IMR-90 (cell line): ENCODE measurements around the gene TUBB2B. TPM values are rescaled to one million over a fixed set of nuclear protein-coding genes. Genes with fewer than 3 reads are reported as not detected.

ENCODE experiments used
- ATAC-seq: fragments of 200-7000 bp; cut with Tn5 transposase; 2 replicates; pipeline ENCODE4 v1.9.1; 2020; ENCODE audit warnings: low read depth, mild to moderate bottlenecking, moderate library complexity
- BruUV-seq: library from RNA; stranded (reverse); fragments of 400-500 nt; replicated peaks from 2 replicates; lab custom pipeline; 2021; lab: Mats Ljungman, UMichigan
- CTCF ChIA-PET: fragments of 300-600 bp; formaldehyde crosslinking; extraction: SDS; loops from one replicate; lab custom pipeline; 2021; ENCODE audit warnings: antibody characterized with exemption; lab: Yijun Ruan, JAX
- POLR2A ChIA-PET: fragments of 300-600 bp; sonication (Branson Sonifier 250); formaldehyde crosslinking; loops from one replicate; lab custom pipeline; 2022; ENCODE audit warnings: antibody characterized with exemption; ENCODE audit not compliant: unreplicated experiment; lab: Charles Lee
- DNase-seq: peaks from one replicate; pipeline ENCODE4 v3.0.0; 2013
- H2AFZ ChIP-seq: replicated peaks from 2 replicates; pipeline ENCODE3; 2013; ENCODE audit warnings: low read length, mild to moderate bottlenecking; ENCODE audit not compliant: poor library complexity
- H2AK5ac ChIP-seq: 2 replicates; pipeline ENCODE4 v1.6.1; 2013; ENCODE audit warnings: low read depth, low read length, inconsistent platforms
- H2AK9ac ChIP-seq: replicated peaks from 2 replicates; pipeline ENCODE3; 2013; ENCODE audit warnings: mild to moderate bottlenecking, low read depth, low read length, moderate library complexity; ENCODE audit not compliant: poor library complexity
- H2BK120ac ChIP-seq: 2 replicates; pipeline ENCODE4 v1.6.1; 2013; ENCODE audit warnings: low read depth, low read length, inconsistent platforms
- H2BK15ac ChIP-seq: 3 replicates; pipeline ENCODE4 v1.6.1; 2013; ENCODE audit warnings: low read depth, low read length, inconsistent platforms
- H2BK20ac ChIP-seq: 2 replicates; pipeline ENCODE4 v1.6.1; 2013; ENCODE audit warnings: low read depth, mild to moderate bottlenecking, inconsistent platforms, low read length, moderate library complexity
- H2BK5ac ChIP-seq: 2 replicates; pipeline ENCODE4 v1.6.1; 2013; ENCODE audit warnings: mild to moderate bottlenecking, low read depth, low read length, inconsistent platforms; ENCODE audit not compliant: poor library complexity, severe bottlenecking
- H3K14ac ChIP-seq: replicated peaks from 2 replicates; pipeline ENCODE4 v1.6.1; 2013; ENCODE audit warnings: low read depth, low read length, inconsistent platforms
- H3K18ac ChIP-seq: 2 replicates; pipeline ENCODE4 v1.6.1; 2013; ENCODE audit warnings: low read depth, low read length, control low read depth
- H3K23ac ChIP-seq: 2 replicates; pipeline ENCODE4 v1.6.1; 2013; ENCODE audit warnings: low read depth, low read length, inconsistent platforms
- H3K27ac ChIP-seq: 2 replicates; pipeline ENCODE4 v1.5.1; 2013; ENCODE audit warnings: mild to moderate bottlenecking, control low read depth, low read length; ENCODE audit not compliant: insufficient read depth
- H3K27me3 ChIP-seq: 2 replicates; pipeline ENCODE4 v1.6.1; 2013; ENCODE audit warnings: low read length; ENCODE audit not compliant: control insufficient read depth, insufficient read depth
- H3K36me3 ChIP-seq: 2 replicates; pipeline ENCODE4 v1.6.1; 2013; ENCODE audit warnings: low read length, mixed read lengths; ENCODE audit not compliant: control insufficient read depth, insufficient read depth
- H3K4ac ChIP-seq: 2 replicates; pipeline ENCODE4 v1.6.1; 2013; ENCODE audit warnings: low read depth, low read length, inconsistent platforms
- H3K4me1 ChIP-seq: 2 replicates; pipeline ENCODE4 v1.6.1; 2013; ENCODE audit warnings: low read length, mixed read lengths; ENCODE audit not compliant: control insufficient read depth, insufficient read depth
- H3K4me2 ChIP-seq: 2 replicates; pipeline ENCODE4 v1.6.1; 2013; ENCODE audit warnings: low read depth, mild to moderate bottlenecking, control low read depth, low read length, moderate library complexity
- H3K4me3 ChIP-seq: 2 replicates; pipeline ENCODE4 v1.5.1; 2013; ENCODE audit warnings: low read depth, mild to moderate bottlenecking, control low read depth, low read length, moderate library complexity; ENCODE audit not compliant: insufficient read depth
- H3K56ac ChIP-seq: 2 replicates; pipeline ENCODE4 v1.6.1; 2013; ENCODE audit warnings: low read length, inconsistent platforms; ENCODE audit not compliant: insufficient read depth; ENCODE audit errors: extremely low read depth
- H3K79me1 ChIP-seq, 2 experiments: 2 replicates each; pipeline ENCODE4 v1.6.1; 2013; ENCODE audit warnings: low read length in 2 of 2, inconsistent platforms in 1 of 2, low read depth in 1 of 2
- H3K9ac ChIP-seq: 2 replicates; pipeline ENCODE4 v1.6.1; 2013; ENCODE audit warnings: low read depth, low read length, control low read depth
- H3K9me1 ChIP-seq: 2 replicates; pipeline ENCODE4 v1.6.1; 2013; ENCODE audit warnings: low read length, inconsistent platforms; ENCODE audit not compliant: insufficient read depth
- H3K9me3 ChIP-seq: 2 replicates; pipeline ENCODE4 v1.6.1; 2013; ENCODE audit warnings: low read length; ENCODE audit not compliant: control insufficient read depth, insufficient read depth
- H4K20me1 ChIP-seq: 2 replicates; pipeline ENCODE4 v1.6.1; 2013; ENCODE audit warnings: low read length, inconsistent platforms; ENCODE audit not compliant: insufficient read depth
- H4K5ac ChIP-seq: 2 replicates; pipeline ENCODE4 v1.6.1; 2013; ENCODE audit warnings: mild to moderate bottlenecking, low read depth, low read length, control low read depth
- H4K8ac ChIP-seq, 2 experiments: 2 replicates each; pipeline ENCODE4 v1.6.1; 2013; ENCODE audit warnings: low read depth in 2 of 2, low read length in 2 of 2, control low read depth in 1 of 2, inconsistent platforms in 1 of 2
- H4K91ac ChIP-seq: 2 replicates; pipeline ENCODE4 v1.6.1; 2013; ENCODE audit warnings: low read depth, low read length, inconsistent platforms; ENCODE audit not compliant: insufficient read depth
- CEBPB ChIP-seq: IDR thresholded peaks from 2 replicates; pipeline ENCODE4 v1.6.1; 2012; ENCODE audit warnings: low read depth, low read length, improper control_type of control experiment
- CHD1 ChIP-seq: IDR thresholded peaks from 2 replicates; pipeline ENCODE4 v1.6.1; 2012; ENCODE audit warnings: low read depth, low read length, improper control_type of control experiment
- ELK1 ChIP-seq: fragments of 150-350 bp; IDR thresholded peaks from 2 replicates; pipeline ENCODE4 v1.6.1; 2016; ENCODE audit warnings: low read depth, mild to moderate bottlenecking, low read length, moderate library complexity, borderline replicate concordance
- NFE2L2 ChIP-seq: fragments of 150-350 bp; IDR thresholded peaks from 2 replicates; pipeline ENCODE4 v1.6.1; 2016; ENCODE audit warnings: low read depth, mild to moderate bottlenecking, low read length
- POLR2A ChIP-seq: IDR thresholded peaks from 2 replicates; pipeline ENCODE4 v1.6.1; 2012; ENCODE audit warnings: mild to moderate bottlenecking, low read depth, low read length
- RAD21 ChIP-seq: IDR thresholded peaks from 2 replicates; pipeline ENCODE4 v1.6.1; 2012; ENCODE audit warnings: low read length, improper control_type of control experiment
- SMC3 ChIP-seq: fragments of 150-350 bp; IDR thresholded peaks from 2 replicates; pipeline ENCODE4 v1.6.1; 2016; ENCODE audit warnings: low read depth, mild to moderate bottlenecking, antibody characterized with exemption, low read length, moderate library complexity
- USF2 ChIP-seq: fragments of 150-350 bp; IDR thresholded peaks from 2 replicates; pipeline ENCODE4 v1.6.1; 2017; ENCODE audit warnings: mild to moderate bottlenecking, antibody characterized with exemption, low read length, low read depth
- WGBS, 2 experiments: methylation state at CpG; one replicate each; pipeline versions ENCODE4 v1.1.5 to v1.1.7; 2013; ENCODE audit warnings: missing lambda C conversion rate in 2 of 2; ENCODE audit not compliant: insufficient read length in 1 of 2; ENCODE audit errors: extremely low coverage in 2 of 2; 5-methylcytosine and 5-hydroxymethylcytosine counted together
- dilution Hi-C: fragments of 300-500 bp; cut with HindIII; formaldehyde crosslinking; loops from one replicate; pipeline ENCODE4 v1.14.3; 2018; ENCODE audit warnings: low sequenced_read_pairs; ENCODE audit not compliant: unreplicated experiment
- in situ Hi-C: fragments of 300-500 bp; cut with MboI; formaldehyde crosslinking; loops from 3 replicates; pipeline ENCODE4 v1.14.3; 2019; ENCODE audit warnings: low sequenced_read_pairs, inconsistent platforms, mixed read lengths
- intact Hi-C: fragments of 100-400 bp; cut with micrococcal nuclease; formaldehyde crosslinking; loops from 2 replicates; pipeline ENCODE4 v1.10.0; 2022
- polyA plus RNA-seq, 3 experiments: library from polyadenylated mRNA; depleted of rRNA; stranded (reverse); fragments of >200 nt; gene quantifications; 2 replicates each; pipeline ENCODE4 v1.2.3, GENCODE V29; 2012; ENCODE audit warnings: low replicate concordance in 1 of 3
- total RNA-seq: library from RNA; depleted of rRNA; stranded (reverse); fragments of >200 nt; gene quantifications from 2 replicates; pipeline ENCODE4 v1.2.3, GENCODE V29; 2012

Gene TUBB2B
- total and polyA plus RNA-seq, 2 of the 4 experiments (the other 2 are of a cell fraction) = 13.6 to 21.1 TPM

DNA sequence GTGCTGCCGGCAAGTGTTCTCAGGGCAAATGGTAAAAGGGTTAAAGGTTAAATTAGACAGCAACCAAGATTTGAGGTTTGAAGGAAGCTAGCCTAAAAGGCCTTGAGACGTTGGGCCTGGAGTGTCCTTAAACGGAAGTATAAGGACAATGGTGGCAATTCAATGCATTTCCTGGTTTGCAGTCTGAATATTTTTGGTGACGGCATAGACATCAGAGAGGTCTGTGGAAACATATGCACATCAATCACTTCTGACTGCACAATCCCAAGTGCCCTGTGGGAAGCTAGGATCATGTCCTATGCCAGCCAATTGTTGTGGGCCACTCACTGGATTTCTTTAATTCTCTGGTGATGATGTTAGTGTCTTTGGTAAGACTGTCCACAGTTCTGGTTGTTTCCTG is 44.4 kb downstream of the TUBB2B start:
- Histone ChIP-seq H3K36me3 (no peaks in the 10 kb centered on the region), H3K4ac (no peak overlapping the region), H2AFZ (no peak overlapping the region), H2BK15ac (no peak overlapping the region), H4K5ac (no peak overlapping the region), H4K91ac (no peak overlapping the region), H3K4me3 (no peak overlapping the region), H3K4me2 (no peak overlapping the region), H3K14ac (no peak overlapping the region), H3K79me1 (no peaks in the 10 kb centered on the region), H4K8ac (no peak overlapping the region), H3K9me3 (no peaks in the 10 kb centered on the region), H3K9me1 (no peaks in the 10 kb centered on the region), H3K56ac (no peak overlapping the region), H2AK9ac (no peak overlapping the region), H4K20me1 (no peaks in the 10 kb centered on the region), H3K23ac (no peak overlapping the region), H3K4me1 (no peaks in the 10 kb centered on the region), H2BK5ac (no peak overlapping the region), H2AK5ac (no peak overlapping the region), H3K27ac (no peak overlapping the region), H2BK120ac (no peak overlapping the region), H3K18ac (no peak overlapping the region), H2BK20ac (no peak overlapping the region), H3K27me3 (peaks cover 40% of the 10 kb centered on the region), H3K9ac (no peak overlapping the region)
- CTCF ChIA-PET = interaction anchor here (0.7 to 1.0 kb wide), 2 partner anchors 17 to 721 kb away, joined by 5 to 9 read pairs; no protein-coding TSS in a partner anchor
- ATAC-seq (no peak), DNase-seq (no peak)
- in situ Hi-C loops (no loop called here), intact Hi-C loops (no loop called here), dilution Hi-C loops (no loop called here)
- no TSS peak for BruUV-seq
- 80% methylated on average over 1 of the region's 4 CpGs; no CpG with 5 or more reads in 1 of the 2 experiments for WGBS, 2 experiments
- POLR2A ChIA-PET = no interaction called here
- TF ChIP-seq SMC3 = no peak
- no peak for TF ChIP-seq RAD21
- TF ChIP-seq NFE2L2 = no peak
- TF ChIP-seq CHD1 = no peak
- no peak for TF ChIP-seq USF2
- no peak for TF ChIP-seq ELK1
- TF ChIP-seq POLR2A = no peak
- no peak for TF ChIP-seq CEBPB
